Hepatocyte (in vitro differentiated cells): ENCODE results near the gene PLEKHG3.

Source experiments
- EZH2 ChIP-seq: fragments of 200-600 bp; sonication (generic); IDR thresholded peaks from 2 replicates; pipeline ENCODE4 v1.6.1; 2016; ENCODE audit warnings: antibody characterized with exemption, mild to moderate bottlenecking, borderline replicate concordance
- EZH2phosphoT487 ChIP-seq: fragments of 200-600 bp; sonication (generic); IDR thresholded peaks from one replicate; pipeline ENCODE4 v1.6.1; 2018; ENCODE audit warnings: antibody characterized with exemption, mild to moderate bottlenecking, low read depth, moderate library complexity; ENCODE audit not compliant: unreplicated experiment, severe bottlenecking
- TF ChIP-seq, protein P1 (sequence below): fragments of 200-600 bp; sonication (generic); IDR thresholded peaks from 2 replicates; pipeline ENCODE4 v1.5.1; 2016; ENCODE audit warnings: antibody characterized with exemption, mild to moderate bottlenecking; ENCODE audit not compliant: poor library complexity

- TF ChIP-seq, protein P1, sequence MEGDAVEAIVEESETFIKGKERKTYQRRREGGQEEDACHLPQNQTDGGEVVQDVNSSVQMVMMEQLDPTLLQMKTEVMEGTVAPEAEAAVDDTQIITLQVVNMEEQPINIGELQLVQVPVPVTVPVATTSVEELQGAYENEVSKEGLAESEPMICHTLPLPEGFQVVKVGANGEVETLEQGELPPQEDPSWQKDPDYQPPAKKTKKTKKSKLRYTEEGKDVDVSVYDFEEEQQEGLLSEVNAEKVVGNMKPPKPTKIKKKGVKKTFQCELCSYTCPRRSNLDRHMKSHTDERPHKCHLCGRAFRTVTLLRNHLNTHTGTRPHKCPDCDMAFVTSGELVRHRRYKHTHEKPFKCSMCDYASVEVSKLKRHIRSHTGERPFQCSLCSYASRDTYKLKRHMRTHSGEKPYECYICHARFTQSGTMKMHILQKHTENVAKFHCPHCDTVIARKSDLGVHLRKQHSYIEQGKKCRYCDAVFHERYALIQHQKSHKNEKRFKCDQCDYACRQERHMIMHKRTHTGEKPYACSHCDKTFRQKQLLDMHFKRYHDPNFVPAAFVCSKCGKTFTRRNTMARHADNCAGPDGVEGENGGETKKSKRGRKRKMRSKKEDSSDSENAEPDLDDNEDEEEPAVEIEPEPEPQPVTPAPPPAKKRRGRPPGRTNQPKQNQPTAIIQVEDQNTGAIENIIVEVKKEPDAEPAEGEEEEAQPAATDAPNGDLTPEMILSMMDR: no peak
- no peak for TF ChIP-seq EZH2
- TF ChIP-seq EZH2phosphoT487: no peak
Observed at GRCh38 chr14:64777461-64777860, 73.2 kb downstream of the PLEKHG3 start.
